GM23338 (cell line): ENCODE measurements around the gene ABCA4. TPM values are rescaled to one million over a fixed set of nuclear protein-coding genes. Genes with fewer than 3 reads are reported as not detected.
A peak's percentile ranks its signal among the peaks of the same experiment; 100 is the strongest.

Source experiments
- ATAC-seq: fragments of 200-7000 bp; cut with Tn5 transposase; 3 replicates; pipeline ENCODE4 v1.9.1; 2020
- DNase-seq: peaks from one replicate; pipeline ENCODE4 v3.0.0-alpha.2; 2015; ENCODE audit warnings: low spot score
- H2AFZ ChIP-seq: fragments of 200-600 bp; sonication (generic); 2 replicates; pipeline ENCODE4 v1.8.0; 2016; ENCODE audit warnings: antibody characterized with exemption, mild to moderate bottlenecking, moderate library complexity
- H3F3A ChIP-seq: fragments of 200-600 bp; sonication (generic); replicated peaks from 2 replicates; pipeline ENCODE4 v1.8.0; 2017; ENCODE audit warnings: antibody characterized with exemption, mixed run types, low read depth
- H3K27ac ChIP-seq: fragments of 200-600 bp; sonication (generic); 2 replicates; pipeline ENCODE4 v1.6.1; 2016; ENCODE audit warnings: low read depth
- H3K27me3 ChIP-seq: fragments of 200-600 bp; sonication (generic); 2 replicates; pipeline ENCODE4 v1.8.0; 2016; ENCODE audit warnings: mild to moderate bottlenecking, mixed run types, moderate library complexity; ENCODE audit not compliant: insufficient read depth
- H3K36me3 ChIP-seq: fragments of 200-600 bp; sonication (generic); 2 replicates; pipeline ENCODE4 v1.8.0; 2016; ENCODE audit warnings: mild to moderate bottlenecking; ENCODE audit not compliant: insufficient read depth
- H3K4me1 ChIP-seq: fragments of 200-600 bp; sonication (generic); 2 replicates; pipeline ENCODE4 v1.8.0; 2016; ENCODE audit warnings: mild to moderate bottlenecking, moderate library complexity; ENCODE audit not compliant: insufficient read depth
- H3K4me2 ChIP-seq: fragments of 200-600 bp; sonication (generic); 2 replicates; pipeline ENCODE4 v1.7.1; 2017; ENCODE audit warnings: mixed run types
- H3K4me3 ChIP-seq: fragments of 200-600 bp; sonication (generic); 2 replicates; pipeline ENCODE4 v1.6.1; 2016; ENCODE audit warnings: mixed run types
- H3K79me2 ChIP-seq: fragments of 200-600 bp; sonication (generic); replicated peaks from 2 replicates; pipeline ENCODE4 v1.8.0; 2017; ENCODE audit warnings: mild to moderate bottlenecking; ENCODE audit not compliant: insufficient read depth
- H3K9me2 ChIP-seq: fragments of 200-600 bp; sonication (generic); 2 replicates; pipeline ENCODE4 v1.8.0; 2017; ENCODE audit not compliant: insufficient read depth
- H4K20me1 ChIP-seq: fragments of 200-600 bp; sonication (generic); replicated peaks from 2 replicates; pipeline ENCODE4 v1.8.0; 2017; ENCODE audit warnings: mild to moderate bottlenecking; ENCODE audit not compliant: insufficient read depth
- H3K27ac Mint-ChIP-seq: 2 replicates; pipeline ENCODE4 v1.8.0; 2020; ENCODE audit warnings: inconsistent platforms, mild to moderate bottlenecking, moderate library complexity, mixed read lengths
- H3K27me3 Mint-ChIP-seq: 3 replicates; pipeline ENCODE4 v1.8.0; 2022; ENCODE audit warnings: low read depth, mild to moderate bottlenecking, moderate library complexity, mixed read lengths, inconsistent platforms; ENCODE audit not compliant: insufficient read depth, poor library complexity
- H3K36me3 Mint-ChIP-seq: 3 replicates; pipeline ENCODE4 v1.8.0; 2021; ENCODE audit warnings: low read depth, mild to moderate bottlenecking, inconsistent platforms, moderate library complexity, mixed read lengths
- H3K4me1 Mint-ChIP-seq: 3 replicates; pipeline ENCODE4 v1.8.0; 2020; ENCODE audit warnings: mild to moderate bottlenecking, inconsistent platforms, mixed read lengths
- H3K4me3 Mint-ChIP-seq: 3 replicates; pipeline ENCODE4 v1.8.0; 2021; ENCODE audit warnings: moderate library complexity, mild to moderate bottlenecking, inconsistent platforms, mixed read lengths
- H3K9me3 Mint-ChIP-seq: 3 replicates; pipeline ENCODE4 v1.8.0; 2020; ENCODE audit warnings: moderate library complexity, mild to moderate bottlenecking, inconsistent platforms, mixed read lengths
- CREB1 ChIP-seq: fragments of 250-450 bp; sonication (Bioruptor Pico); IDR thresholded peaks from 2 replicates; pipeline ENCODE4 v1.5.0; 2020; ENCODE audit warnings: low read depth, mild to moderate bottlenecking, moderate library complexity
- ETS1 ChIP-seq: IDR thresholded peaks from 2 replicates; pipeline ENCODE4 v1.6.1; 2016; ENCODE audit warnings: antibody characterized with exemption
- EZH2 ChIP-seq: fragments of 200-600 bp; sonication (generic); IDR thresholded peaks from one replicate; pipeline ENCODE4 v1.8.0; 2017; ENCODE audit warnings: antibody characterized with exemption, mild to moderate bottlenecking, low read depth; ENCODE audit not compliant: unreplicated experiment
- EZH2phosphoT487 ChIP-seq: fragments of 200-600 bp; sonication (generic); IDR thresholded peaks from one replicate; pipeline ENCODE4 v1.8.1; 2018; ENCODE audit warnings: antibody characterized with exemption; ENCODE audit not compliant: unreplicated experiment
- NANOG ChIP-seq: IDR thresholded peaks from 2 replicates; pipeline ENCODE4 v1.6.1; 2016; ENCODE audit warnings: antibody characterized with exemption, borderline replicate concordance
- POLR2AphosphoS5 ChIP-seq: IDR thresholded peaks from 2 replicates; pipeline ENCODE4 v1.6.1; 2016; ENCODE audit warnings: antibody characterized with exemption, low read depth
- REST ChIP-seq: IDR thresholded peaks from one replicate; pipeline ENCODE4 v1.6.1; 2018; ENCODE audit warnings: antibody characterized with exemption; ENCODE audit not compliant: unreplicated experiment
- STAT1 ChIP-seq: IDR thresholded peaks from one replicate; pipeline ENCODE4 v1.6.1; 2016; ENCODE audit warnings: antibody characterized with exemption; ENCODE audit not compliant: unreplicated experiment
- ZNF114 ChIP-seq: fragments of 250-450 bp; sonication (Bioruptor Pico); IDR thresholded peaks from 2 replicates; pipeline ENCODE4 v1.5.0; 2020; ENCODE audit warnings: mild to moderate bottlenecking, moderate library complexity
- ZNF331 ChIP-seq: fragments of 250-450 bp; sonication (Bioruptor Pico); IDR thresholded peaks from 2 replicates; pipeline ENCODE4 v1.5.0; 2020; ENCODE audit warnings: low read depth, mild to moderate bottlenecking, moderate library complexity
- polyA plus RNA-seq: library from polyadenylated mRNA; unstranded; fragments of >200 nt; fragmentation: Nextera tagmentation; extraction: Ambion mirVana; gene quantifications from 2 replicates; pipeline ENCODE4 v1.2.1, GENCODE V29; 2016
- total RNA-seq: library from RNA; depleted of rRNA; stranded (reverse); fragments of >200 nt; shearing (Covaris generic); gene quantifications from 2 replicates; pipeline ENCODE4 v1.2.3, GENCODE V29; 2014
- TF ChIP-seq, protein P1 (sequence below): fragments of 250-450 bp; sonication (Bioruptor Pico); IDR thresholded peaks from 2 replicates; pipeline ENCODE4 v1.5.0; 2020; ENCODE audit warnings: mild to moderate bottlenecking, moderate library complexity
- TF ChIP-seq, protein P2 (sequence below), 2 experiments: fragments of 200-600 bp in 1 of 2; sonication (generic) in 1 of 2; conservative IDR thresholded peaks; 2 replicates each; pipeline versions ENCODE4 v1.5.1 to v1.6.1; 2016 to 2017; ENCODE audit warnings: antibody characterized with exemption in 2 of 2, low read depth in 2 of 2, mild to moderate bottlenecking in 2 of 2, moderate library complexity in 1 of 2

ABCA4 gene
- total and polyA plus RNA-seq, 2 experiments from 2014 or later: not detected

DNA sequence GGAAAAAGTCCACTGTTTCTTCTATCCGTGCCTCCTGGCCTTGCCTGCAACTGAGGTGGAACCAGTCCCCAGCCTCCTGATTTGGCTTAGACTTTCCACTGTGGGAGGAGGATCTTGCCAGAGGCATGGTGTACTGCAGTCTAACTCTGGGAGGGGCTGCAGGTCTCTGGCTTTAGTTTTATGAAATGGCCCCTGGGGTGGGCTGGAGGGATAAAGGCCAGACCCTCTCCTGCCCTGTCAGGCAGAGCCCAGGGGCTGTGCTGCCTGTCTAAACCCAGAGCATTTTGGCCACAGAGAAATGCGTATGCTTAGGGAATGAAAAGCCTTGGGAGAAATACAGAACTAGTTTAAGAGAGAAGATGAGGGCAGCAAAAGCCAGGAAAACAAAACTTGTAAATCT lies 73.0 kb downstream of the ABCA4 start:
- Mint-ChIP-seq H3K4me1 (peaks cover 28% of the 10 kb centered on the region), H3K36me3 (no peaks in the 10 kb centered on the region), H3K9me3 (no peaks in the 10 kb centered on the region), H3K4me3 (no peak overlapping the region), H3K27ac (no peak overlapping the region), H3K27me3 (peaks cover 12% of the 10 kb centered on the region)
- DNase-seq (no peak), ATAC-seq (no peak)
- Histone ChIP-seq H3F3A (no peaks in the 10 kb centered on the region), H2AFZ (peak overlapping the region; percentile 53), H4K20me1 (no peaks in the 10 kb centered on the region), H3K4me2 (peak overlapping the region; percentile 30; the same call in 1 of the 2 replicates), H3K9me2 (peaks cover 2% of the 10 kb centered on the region; the same call in 1 of the 2 replicates), H3K27ac (peak overlapping the region; percentile 66; the same call in 1 of the 2 replicates), H3K27me3 (no peaks in the 10 kb centered on the region), H3K36me3 (no peaks in the 10 kb centered on the region), H3K4me3 (no peak overlapping the region), H3K4me1 (peaks cover 31% of the 10 kb centered on the region), H3K79me2 (no peaks in the 10 kb centered on the region)
- no peak for TF ChIP-seq POLR2AphosphoS5
- no peak for TF ChIP-seq ETS1
- TF ChIP-seq, protein P1, sequence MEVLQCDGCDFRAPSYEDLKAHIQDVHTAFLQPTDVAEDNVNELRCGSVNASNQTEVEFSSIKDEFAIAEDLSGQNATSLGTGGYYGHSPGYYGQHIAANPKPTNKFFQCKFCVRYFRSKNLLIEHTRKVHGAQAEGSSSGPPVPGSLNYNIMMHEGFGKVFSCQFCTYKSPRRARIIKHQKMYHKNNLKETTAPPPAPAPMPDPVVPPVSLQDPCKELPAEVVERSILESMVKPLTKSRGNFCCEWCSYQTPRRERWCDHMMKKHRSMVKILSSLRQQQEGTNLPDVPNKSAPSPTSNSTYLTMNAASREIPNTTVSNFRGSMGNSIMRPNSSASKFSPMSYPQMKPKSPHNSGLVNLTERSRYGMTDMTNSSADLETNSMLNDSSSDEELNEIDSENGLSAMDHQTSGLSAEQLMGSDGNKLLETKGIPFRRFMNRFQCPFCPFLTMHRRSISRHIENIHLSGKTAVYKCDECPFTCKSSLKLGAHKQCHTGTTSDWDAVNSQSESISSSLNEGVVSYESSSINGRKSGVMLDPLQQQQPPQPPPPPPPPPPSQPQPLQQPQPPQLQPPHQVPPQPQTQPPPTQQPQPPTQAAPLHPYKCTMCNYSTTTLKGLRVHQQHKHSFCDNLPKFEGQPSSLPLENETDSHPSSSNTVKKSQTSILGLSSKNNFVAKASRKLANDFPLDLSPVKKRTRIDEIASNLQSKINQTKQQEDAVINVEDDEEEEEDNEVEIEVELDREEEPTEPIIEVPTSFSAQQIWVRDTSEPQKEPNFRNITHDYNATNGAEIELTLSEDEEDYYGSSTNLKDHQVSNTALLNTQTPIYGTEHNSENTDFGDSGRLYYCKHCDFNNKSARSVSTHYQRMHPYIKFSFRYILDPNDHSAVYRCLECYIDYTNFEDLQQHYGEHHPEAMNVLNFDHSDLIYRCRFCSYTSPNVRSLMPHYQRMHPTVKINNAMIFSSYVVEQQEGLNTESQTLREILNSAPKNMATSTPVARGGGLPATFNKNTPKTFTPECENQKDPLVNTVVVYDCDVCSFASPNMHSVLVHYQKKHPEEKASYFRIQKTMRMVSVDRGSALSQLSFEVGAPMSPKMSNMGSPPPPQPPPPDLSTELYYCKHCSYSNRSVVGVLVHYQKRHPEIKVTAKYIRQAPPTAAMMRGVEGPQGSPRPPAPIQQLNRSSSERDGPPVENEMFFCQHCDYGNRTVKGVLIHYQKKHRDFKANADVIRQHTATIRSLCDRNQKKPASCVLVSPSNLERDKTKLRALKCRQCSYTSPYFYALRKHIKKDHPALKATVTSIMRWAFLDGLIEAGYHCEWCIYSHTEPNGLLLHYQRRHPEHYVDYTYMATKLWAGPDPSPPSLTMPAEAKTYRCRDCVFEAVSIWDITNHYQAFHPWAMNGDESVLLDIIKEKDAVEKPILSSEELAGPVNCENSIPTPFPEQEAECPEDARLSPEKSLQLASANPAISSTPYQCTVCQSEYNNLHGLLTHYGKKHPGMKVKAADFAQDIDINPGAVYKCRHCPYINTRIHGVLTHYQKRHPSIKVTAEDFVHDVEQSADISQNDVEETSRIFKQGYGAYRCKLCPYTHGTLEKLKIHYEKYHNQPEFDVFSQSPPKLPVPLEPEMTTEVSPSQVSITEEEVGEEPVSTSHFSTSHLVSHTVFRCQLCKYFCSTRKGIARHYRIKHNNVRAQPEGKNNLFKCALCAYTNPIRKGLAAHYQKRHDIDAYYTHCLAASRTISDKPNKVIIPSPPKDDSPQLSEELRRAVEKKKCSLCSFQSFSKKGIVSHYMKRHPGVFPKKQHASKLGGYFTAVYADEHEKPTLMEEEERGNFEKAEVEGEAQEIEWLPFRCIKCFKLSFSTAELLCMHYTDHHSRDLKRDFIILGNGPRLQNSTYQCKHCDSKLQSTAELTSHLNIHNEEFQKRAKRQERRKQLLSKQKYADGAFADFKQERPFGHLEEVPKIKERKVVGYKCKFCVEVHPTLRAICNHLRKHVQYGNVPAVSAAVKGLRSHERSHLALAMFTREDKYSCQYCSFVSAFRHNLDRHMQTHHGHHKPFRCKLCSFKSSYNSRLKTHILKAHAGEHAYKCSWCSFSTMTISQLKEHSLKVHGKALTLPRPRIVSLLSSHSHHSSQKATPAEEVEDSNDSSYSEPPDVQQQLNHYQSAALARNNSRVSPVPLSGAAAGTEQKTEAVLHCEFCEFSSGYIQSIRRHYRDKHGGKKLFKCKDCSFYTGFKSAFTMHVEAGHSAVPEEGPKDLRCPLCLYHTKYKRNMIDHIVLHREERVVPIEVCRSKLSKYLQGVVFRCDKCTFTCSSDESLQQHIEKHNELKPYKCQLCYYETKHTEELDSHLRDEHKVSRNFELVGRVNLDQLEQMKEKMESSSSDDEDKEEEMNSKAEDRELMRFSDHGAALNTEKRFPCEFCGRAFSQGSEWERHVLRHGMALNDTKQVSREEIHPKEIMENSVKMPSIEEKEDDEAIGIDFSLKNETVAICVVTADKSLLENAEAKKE: no peak
- no peak for TF ChIP-seq EZH2
- no peak for TF ChIP-seq REST
- TF ChIP-seq, protein P2, sequence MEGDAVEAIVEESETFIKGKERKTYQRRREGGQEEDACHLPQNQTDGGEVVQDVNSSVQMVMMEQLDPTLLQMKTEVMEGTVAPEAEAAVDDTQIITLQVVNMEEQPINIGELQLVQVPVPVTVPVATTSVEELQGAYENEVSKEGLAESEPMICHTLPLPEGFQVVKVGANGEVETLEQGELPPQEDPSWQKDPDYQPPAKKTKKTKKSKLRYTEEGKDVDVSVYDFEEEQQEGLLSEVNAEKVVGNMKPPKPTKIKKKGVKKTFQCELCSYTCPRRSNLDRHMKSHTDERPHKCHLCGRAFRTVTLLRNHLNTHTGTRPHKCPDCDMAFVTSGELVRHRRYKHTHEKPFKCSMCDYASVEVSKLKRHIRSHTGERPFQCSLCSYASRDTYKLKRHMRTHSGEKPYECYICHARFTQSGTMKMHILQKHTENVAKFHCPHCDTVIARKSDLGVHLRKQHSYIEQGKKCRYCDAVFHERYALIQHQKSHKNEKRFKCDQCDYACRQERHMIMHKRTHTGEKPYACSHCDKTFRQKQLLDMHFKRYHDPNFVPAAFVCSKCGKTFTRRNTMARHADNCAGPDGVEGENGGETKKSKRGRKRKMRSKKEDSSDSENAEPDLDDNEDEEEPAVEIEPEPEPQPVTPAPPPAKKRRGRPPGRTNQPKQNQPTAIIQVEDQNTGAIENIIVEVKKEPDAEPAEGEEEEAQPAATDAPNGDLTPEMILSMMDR (conservative IDR thresholded peaks at IDR 0.05; ENCODE audit: low read depth in 2 of 2): no peak
- no peak for TF ChIP-seq CREB1 (CRISPR knock-in tag)
- no peak for TF ChIP-seq ZNF331 (CRISPR knock-in tag)
- no peak for TF ChIP-seq STAT1
- TF ChIP-seq EZH2phosphoT487: no peak
- no peak for TF ChIP-seq NANOG
- TF ChIP-seq ZNF114 (CRISPR knock-in tag): no peak
